Measurements from ENCODE around the gene CYB561D2.

DNA sequence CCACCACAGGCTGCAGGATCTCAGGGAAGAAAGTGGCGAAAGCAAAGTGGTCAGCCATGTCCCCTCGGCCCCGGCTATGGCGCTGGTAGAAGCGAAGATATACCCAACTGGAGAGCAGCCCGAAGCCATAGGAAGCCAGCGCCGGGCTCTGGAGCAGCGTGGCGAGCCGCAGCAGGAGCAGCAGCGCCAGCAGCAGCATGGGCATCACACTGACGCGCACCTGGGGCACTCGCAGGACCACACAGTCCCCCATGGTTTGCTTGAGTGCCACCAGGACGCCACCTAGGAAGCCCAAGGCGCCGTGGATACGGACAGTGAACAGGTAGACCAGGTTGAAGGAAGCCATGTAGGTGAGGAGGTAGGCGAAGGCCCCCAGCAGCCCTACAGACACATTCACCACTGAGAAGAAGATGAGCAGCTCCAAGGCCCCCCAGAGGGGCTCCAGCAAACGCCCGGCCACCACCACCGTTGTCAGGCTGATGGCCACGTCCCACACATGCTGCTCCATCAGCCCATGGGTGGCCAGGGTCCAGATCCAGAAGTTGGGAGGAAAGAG is 7.8 kb downstream of the CYB561D2 start:
- TF ChIP-seq, protein P1, sequence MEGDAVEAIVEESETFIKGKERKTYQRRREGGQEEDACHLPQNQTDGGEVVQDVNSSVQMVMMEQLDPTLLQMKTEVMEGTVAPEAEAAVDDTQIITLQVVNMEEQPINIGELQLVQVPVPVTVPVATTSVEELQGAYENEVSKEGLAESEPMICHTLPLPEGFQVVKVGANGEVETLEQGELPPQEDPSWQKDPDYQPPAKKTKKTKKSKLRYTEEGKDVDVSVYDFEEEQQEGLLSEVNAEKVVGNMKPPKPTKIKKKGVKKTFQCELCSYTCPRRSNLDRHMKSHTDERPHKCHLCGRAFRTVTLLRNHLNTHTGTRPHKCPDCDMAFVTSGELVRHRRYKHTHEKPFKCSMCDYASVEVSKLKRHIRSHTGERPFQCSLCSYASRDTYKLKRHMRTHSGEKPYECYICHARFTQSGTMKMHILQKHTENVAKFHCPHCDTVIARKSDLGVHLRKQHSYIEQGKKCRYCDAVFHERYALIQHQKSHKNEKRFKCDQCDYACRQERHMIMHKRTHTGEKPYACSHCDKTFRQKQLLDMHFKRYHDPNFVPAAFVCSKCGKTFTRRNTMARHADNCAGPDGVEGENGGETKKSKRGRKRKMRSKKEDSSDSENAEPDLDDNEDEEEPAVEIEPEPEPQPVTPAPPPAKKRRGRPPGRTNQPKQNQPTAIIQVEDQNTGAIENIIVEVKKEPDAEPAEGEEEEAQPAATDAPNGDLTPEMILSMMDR (IDR thresholded peaks at IDR 0.05), result no peak
- no peak for TF ChIP-seq POLR2A (IDR thresholded peaks at IDR 0.05)

Measured in testis (tissue), 2 donors.